NCI-H2196 (cell line): Measurements from ENCODE around the gene CMIP.

Experiments used
- DNase-seq: peaks from one replicate; lab custom pipeline; 2025; ENCODE audit not compliant: unreplicated experiment; lab: John Stamatoyannopoulos, UW

Gene CMIP

DNA sequence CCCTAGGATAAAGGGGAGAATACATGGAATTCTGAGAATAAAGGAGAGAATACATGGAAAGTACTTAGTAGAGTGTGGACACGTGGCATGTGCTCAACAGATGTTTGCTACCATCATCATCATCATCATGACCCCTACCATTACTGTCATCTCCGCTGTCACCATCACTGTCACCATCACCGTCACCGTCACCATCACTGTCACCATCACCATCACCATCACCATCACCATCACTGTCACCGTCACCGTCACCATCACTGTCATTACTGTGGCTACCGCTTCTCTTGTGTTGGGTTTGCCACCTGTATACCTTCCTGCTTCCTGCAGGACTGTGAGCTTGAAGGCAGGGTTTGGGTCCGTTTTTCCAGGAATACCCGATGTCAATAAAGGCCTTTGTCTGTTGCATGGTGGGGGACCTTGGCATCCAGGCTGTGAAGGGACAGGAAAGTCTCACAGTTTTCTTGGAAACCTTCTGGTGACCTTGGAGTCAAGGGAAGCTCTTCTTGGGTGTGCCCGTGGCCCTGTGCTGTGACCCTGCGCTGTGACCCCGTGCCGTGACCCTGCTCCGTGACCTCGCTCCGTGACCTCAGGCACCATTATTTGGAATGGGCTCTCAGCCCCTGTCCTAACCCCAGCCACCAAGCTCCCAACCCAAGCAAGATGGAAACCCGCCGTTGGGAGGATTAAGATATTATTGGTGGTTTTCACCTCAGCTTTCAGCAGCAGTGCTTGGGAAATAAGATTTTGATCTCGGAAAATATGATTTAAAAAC lies 14.4 kb downstream of the CMIP start:
- no peak for DNase-seq

DNA sequence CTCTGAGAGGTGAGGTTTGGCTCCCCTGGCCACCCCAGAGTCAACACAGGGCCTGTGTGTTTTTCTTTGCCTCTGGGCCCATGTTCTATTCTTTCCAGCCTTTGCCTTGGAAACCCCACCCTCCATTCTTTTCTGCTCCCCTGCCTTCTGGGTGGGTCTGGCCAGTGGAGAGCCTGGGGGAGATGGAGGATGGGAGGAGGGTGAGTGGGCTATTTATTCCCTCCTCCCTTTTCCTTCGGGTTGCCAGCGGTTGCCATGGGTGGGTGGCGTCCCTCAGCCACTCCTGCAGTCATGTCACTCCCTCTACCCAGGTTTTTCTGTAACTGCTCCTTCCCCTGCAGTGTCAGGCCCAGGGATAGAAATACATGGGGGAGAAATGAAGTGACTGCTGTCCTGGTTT lies 15.5 kb downstream of the CMIP start:
- DNase-seq = no peak

DNA sequence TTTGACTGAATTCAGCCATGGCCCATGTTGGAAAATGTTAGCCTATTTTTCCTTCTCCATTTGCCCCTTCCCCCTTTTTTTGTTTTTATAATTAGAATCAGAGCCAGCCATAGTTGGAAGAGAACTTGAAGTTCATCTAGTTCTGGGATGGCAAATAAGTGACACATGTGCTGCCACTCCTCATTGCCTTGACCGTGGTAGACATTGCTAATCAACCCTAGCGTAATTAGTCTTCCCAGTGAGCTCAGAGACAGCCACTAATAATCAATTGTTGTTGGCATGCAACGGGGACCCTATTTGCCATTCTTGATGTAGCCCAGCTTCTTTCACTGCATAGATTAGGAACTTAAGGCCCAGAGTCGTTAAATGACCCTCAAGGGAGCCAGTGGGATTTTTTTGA lies 16.6 kb downstream of the CMIP start:
- DNase-seq = no peak

DNA sequence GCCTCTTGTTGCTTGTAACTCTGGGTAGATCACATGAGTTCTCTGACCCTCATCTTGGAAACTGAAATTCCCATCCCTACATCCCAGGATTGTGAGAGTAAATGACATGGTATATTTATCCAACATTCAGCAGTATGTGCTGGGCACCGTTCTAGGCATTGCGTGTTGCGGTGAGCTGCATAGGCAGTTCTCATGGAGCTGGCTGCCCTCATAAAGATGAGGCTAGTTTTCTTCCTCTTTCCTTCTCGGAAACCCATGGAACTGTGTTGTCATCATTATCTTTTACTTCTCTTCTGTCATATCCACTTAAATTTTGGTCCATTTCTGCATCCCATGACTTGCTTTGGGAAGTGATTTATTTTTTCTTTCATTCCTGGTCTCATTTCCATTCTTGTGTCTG lies 17.2 kb downstream of the CMIP start:
- DNase-seq = no peak

DNA sequence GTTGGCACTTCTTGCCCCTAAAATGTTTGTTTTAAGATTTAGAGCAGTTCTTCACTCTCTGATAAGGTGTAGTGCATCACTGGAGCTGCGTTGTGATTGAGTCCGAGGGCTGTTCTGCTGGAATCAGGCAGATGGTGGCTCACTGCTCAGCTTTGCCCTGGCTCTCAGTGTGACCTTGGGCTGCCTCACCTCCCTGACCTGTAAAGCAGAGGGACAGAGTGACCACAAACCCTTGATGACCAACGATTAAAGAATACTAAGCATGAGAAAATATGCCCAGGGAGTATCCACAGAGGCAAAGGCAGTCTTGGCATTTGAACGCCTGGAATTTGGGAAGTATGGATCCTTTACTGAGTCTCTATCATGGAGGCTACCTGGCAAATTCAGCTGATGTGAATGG lies 18.1 kb downstream of the CMIP start:
- DNase-seq = no peak

DNA sequence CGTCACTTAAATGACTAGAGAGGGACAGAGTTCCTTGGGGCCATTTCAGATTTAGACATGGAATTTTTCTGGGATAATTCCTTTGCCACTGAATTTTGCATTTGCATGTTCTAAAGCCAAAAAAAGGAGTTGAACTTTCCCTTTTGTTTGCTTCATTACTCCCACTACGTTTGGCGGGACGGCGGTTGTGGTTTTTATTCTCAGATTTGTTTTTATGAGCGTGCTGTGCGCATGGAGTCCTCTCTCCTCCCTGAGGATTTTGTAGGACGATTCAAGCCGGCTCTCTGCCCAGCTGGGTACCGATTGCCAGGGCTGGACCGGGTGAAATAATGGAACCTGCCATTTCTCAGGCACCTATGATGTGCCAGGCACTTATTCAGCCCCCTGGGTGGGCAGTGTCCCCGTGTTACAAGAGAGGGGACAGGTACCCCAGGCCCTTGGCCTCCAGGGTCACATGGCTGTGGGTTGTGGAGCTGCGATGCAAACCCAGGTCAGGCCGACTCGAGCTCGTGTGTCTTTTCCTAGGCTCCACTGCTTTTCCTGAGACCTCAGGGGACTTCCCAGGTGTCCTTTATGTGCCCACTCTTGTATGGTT lies 18.8 kb downstream of the CMIP start:
- no peak for DNase-seq

DNA sequence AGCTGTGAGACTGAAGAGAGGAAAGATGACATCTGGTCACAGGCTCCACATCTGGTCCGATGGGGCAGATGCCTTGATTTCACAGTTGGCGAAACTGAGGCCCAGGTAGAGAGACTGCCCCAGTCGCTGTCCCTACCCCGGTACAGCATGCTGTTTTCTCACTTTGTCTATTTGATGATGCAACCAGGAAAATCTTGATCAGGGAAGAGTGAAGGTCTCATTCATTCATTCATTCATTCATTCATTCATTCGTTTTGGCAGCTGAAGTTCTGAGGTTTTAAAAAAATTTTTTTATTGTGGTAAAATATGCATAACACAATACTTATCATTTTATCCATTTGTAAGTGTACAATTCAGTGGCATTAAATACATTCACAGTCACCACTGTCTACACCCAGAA lies 19.7 kb downstream of the CMIP start:
- no peak for DNase-seq

DNA sequence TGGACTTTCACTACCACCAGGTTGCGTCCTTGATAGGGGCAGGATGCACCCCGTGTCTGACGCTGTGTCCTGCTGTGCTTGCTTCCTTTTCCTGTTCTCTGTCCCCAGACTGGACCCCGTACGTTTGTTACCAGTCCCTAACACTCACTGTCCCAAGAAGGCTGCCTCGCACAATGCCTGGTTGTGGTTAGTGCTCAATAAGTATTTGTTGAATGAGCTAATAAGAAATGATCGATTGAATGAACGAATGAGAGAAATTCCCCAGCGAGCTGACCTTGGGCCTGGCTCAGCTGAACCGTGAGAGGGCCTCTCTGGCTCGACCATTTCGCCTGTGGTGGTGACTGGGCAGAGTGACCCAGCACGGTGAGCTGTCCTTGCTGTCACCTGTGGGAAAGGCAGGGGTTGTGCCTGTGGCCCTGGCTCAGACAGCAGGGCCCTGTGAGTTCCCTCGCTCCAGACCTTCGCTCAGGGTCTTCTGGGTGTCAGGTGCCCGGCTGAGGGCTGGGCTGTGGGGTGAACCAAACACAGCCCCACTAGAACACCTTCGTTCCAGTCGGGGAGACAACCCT lies 20.9 kb downstream of the CMIP start:
- DNase-seq = no peak

DNA sequence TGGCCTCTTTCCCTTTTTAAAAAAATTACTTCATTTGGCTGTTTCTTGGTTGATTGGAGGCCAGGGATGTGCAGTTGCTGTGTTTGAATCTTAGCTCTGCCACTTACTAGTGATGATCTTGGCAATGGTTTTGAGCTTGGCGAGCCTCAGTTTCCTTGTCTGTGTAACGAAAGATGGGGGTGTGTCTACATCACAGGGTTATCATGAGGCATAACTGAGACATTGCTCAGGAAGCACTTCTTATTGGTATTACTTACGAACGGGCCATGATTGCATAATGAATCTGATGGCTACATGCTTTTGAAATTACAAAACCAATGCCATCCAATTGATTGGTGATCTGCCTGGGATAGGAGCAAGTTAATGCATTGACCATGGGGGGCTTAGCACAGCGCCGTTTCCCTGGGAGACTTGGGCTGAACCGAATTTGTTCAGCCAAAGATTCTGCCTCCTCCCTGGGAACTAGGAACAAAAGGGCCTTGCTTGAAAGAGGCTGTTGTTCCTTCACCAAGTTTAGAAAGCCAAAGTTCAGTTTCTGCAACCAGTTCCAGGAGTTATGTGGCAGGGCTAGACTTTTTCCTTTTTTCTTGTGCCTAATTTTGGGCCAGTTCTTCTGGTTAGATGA lies 21.9 kb downstream of the CMIP start:
- DNase-seq = no peak

DNA sequence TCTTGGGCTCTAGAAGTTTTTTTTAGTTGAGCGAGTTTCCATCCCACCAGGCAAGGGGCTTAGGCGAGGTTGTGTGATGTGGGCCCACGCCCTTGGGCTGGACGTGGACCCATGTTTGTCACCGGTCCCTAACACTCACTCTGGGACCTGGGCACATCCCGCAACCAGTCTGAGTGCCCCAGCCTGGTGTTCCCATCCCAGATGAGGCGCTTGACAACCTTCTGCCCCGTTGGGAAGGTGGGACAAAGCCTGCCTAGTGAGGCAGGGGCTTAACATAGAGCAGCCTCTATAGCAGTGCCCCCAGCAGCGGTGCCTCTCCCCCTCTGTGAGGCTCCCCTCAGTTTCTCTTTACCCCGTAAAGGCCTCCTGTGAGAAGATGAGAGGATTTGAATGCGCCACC lies 22.5 kb downstream of the CMIP start:
- no peak for DNase-seq

DNA sequence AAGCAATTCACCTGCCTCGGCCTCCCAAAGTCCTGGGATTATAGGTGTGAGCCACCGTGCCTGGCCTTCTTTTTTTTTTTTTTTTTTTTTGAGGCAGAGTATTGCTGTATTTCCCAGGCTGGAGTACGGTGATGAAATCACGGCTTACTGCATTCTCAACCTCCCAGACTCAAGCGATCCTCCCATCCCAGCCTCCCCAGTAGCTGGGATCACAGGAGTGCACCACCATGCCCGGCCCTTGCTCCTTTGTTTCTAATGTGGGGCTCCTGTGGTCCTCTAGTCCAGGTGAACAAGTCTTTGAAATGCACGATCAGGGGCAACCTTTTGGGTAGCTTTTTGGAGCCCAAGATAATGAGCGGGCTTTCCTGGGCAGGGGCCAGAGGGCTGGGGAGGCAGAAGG lies 23.2 kb downstream of the CMIP start:
- DNase-seq = no peak

DNA sequence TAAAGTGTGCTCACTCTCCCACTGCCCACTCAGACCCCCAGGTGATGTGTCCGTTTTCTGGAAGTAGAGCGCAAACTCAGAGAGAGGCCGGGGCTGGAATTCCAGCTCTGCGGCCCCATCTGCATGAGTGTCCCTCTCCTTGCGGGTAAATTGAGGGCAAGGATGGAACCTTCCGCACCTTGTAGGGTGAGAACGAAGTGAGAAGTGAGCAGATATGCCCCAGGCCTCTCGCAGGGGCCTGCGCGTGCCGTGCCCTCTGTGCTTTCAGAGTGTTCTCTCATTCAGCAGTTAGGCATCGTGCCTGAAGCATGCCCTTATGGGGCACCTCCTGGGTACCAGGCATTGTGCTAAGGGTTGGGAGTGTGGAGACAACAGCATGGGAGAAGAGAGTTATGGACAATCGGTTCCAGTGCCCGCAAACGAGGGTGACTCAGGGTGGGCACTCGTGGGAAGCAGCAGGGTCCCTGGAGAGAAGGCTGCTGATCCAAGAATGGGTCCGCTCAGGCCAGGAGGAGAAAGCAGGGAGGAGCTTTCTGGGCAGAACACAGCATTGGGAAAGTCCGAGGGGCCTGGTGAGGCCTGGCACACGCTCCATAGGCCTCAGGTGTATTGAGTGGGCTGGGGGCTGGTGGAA lies 23.8 kb downstream of the CMIP start:
- no peak for DNase-seq

DNA sequence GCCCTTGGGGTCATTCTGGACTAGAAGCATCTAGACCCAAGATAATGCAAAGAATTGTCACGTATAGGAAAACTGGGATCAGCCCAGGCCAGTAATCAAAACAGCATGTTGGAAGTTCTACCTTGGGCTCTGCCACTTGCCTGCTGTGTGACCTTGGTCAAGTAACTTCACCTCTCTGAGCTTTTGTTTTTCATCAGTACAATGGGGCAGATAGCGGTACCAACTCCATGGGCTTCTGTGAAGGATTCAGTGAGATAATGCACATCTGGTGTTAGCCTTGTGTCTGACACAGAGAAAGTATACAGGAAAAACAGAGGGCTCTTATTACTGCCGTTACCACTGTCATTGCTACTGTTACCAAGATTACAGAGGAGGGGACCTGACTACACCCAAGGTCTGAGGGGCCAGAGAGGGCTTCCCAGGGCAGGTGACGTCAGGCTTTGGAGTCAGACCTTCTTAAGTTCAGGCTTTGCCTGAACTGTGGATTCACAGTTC lies 24.6 kb downstream of the CMIP start:
- DNase-seq = no peak

DNA sequence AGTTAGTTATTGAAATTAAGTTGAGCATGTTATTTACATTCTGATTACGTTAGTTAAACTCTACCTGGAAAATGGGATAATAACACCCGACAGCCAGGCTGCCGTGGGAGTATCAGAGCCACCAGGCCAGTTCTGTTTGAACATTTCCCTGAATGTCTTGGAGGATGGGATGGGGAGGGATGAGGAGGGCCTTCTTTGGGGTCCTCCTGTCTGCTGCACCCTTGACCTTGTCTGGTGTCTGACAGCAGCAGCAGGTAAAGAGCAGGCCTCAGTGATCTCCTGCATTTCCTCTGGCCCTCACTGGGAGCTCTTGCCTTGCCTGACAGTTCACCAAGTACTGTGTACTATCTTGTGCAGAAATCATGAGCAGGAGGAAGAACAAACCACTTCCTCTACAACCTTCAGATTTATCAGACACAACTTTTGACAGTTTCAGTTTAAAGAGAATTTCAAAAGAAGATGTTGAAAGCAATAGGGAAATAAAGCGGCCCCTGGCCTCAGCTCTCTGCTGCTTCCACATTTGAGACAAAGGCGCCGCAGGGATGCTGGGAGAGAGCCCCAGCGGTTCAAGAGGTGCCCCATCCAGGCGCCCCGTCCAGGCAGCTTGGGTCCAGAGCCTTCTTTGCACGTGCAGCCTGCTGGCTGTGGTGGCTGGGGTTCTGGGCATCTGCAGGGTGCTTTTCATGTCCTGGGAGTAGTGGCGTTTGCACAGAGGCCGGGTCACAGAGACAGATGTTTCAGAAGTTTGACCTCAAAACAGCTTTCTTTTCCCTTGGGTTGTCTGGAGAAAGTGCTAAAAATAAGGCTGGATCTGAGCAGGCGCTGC lies 25.3 kb downstream of the CMIP start:
- no peak for DNase-seq

DNA sequence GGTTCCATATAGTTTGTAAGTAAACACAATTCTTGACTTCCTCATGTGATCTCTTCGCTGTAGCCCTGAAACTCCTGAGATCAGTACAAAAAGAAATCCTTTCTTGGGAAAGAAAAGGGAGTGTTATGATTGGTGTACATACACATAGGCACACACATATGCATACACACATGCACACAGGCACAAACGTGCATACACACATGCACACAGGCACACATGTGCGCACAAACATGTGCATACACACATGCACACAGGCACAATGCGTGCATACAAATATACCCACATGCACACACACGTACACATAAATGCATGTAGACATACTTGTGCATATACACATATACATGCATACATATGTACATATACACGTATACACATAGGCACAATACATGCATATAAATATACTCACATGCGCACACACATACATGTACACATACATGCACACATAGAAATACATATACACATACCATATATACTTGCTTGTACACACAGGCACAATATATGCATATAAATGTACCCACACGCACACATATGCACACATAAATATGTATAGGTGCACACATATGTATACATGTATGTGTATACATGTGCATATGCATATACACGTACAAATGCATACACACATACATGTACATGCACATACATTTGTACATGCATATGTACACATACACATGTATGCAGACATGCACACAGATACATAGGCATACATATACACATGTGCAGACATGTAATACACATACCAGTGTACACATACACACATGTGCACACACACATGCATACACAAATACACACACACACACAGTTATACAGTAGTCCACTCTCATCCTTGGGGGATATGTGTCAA lies 26.4 kb downstream of the CMIP start:
- no peak for DNase-seq

DNA sequence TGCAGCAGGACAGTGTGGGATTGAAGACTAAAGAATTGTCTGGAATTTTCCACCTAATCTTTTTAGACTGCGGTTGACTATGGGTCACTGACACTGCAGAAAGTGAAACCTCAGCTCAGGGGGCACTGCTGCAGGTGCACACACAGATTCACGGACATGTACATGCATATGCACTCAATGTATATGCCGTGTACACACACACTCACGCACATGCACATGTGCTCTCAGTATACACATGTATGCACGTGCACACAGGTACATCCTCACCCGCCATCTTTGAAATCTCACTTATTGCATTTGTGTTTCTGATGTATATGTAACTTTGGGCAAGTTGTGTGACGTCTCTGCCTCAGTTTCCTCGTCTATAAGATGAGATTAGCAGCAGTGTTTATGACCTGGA lies 27.3 kb downstream of the CMIP start:
- DNase-seq = no peak

DNA sequence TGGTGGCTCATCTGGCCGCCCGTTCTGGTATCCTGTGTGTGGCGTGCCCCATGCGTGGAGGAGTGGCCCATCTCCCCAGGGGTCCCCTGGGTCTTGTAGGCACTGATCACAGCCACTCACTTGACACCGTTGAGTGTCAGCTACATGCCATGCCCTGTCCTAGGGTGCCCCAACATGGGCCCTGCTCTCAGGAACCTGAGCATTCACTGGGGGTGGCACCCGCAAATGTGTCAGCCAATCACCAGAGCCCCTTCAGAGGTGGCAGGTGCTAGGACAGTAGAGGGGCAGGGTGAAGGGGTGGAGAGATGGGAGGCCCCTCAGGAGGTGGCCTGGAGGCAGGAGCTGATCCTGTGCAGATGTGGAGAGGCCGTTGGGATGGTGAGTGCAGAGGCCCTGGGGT lies 27.8 kb downstream of the CMIP start:
- no peak for DNase-seq

DNA sequence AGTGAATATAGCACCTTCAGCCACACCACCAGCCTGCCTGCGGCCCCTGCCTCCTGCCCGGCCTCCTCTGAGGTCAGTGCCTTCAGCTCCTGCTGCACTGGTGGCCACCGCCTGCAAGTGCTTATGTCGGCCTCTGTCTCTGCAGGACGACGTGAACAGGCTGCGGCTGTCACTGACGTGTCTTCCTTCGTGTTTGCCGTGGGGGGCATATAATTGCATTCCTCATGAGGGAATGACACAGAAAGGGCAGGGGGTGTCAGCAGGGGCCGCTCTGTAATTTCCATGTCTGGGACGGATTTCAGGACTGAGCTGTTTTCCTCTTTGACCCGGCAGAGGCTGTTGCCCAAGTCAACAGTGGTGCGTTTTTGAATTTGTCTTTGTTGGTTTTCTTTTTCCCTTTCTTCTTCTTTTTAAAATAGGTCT lies 28.5 kb downstream of the CMIP start:
- no peak for DNase-seq

DNA sequence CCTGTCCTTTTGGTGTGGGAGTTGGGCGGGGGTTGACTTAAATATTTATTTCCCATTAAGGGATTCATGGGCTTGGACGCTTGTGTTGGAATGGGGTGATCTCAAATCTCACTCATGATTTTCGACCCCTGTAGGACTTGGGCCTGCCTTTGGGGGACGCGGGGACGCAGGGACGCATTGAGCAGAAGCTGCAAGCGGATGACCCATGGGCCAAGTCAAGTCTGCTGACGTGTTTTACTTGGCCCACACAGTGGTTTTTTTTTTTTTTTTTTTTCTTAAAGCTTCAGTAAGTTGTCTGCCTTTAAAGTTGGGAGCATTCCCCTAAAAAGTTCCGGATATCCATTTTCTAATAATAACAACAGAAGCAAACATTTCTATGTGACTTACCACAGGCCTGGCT lies 28.9 kb downstream of the CMIP start:
- DNase-seq = no peak
